Right atrium auricular region (tissue), 2 donors: ENCODE data around the gene CPPED1. TPM values are rescaled to one million over a fixed set of nuclear protein-coding genes. Genes with fewer than 3 reads are reported as not detected.

Source experiments
- DNase-seq: peaks from one replicate; pipeline ENCODE4 v3.0.0-alpha.2; 2019; ENCODE audit warnings: low spot score
- H3K27ac ChIP-seq, 2 donors: fragments of 200-600 bp; sonication (generic); 1 replicate in 1 of 2; 2 replicates in 1 of 2; pipeline ENCODE4 v1.5.1; 2016 to 2019
- H3K27me3 ChIP-seq, 2 donors: fragments of 200-600 bp; sonication (generic); one replicate each; pipeline versions ENCODE4 v1.5.1 to v1.6.0; 2017 to 2019
- H3K36me3 ChIP-seq: fragments of 200-600 bp; sonication (generic); one replicate; pipeline ENCODE4 v1.5.1; 2016
- H3K4me1 ChIP-seq, 2 donors: fragments of 200-600 bp; sonication (generic); one replicate each; pipeline versions ENCODE4 v1.5.1 to v1.6.0; 2017 to 2019
- H3K4me3 ChIP-seq, 2 donors: fragments of 200-600 bp; sonication (generic); 1 replicate in 1 of 2; 2 replicates in 1 of 2; pipeline ENCODE4 v1.5.1; 2017 to 2019; ENCODE audit warnings: mild to moderate bottlenecking in 1 of 2, moderate library complexity in 1 of 2
- H3K9me3 ChIP-seq, 2 donors: fragments of 200-600 bp; sonication (generic); one replicate each; pipeline ENCODE4 v1.5.1; 2019
- total RNA-seq, 2 donors: library from RNA; depleted of rRNA; stranded (reverse); fragments of >200 nt; gene quantifications; one replicate each; pipeline ENCODE4 v1.1.0, GENCODE V29; 2016
- TF ChIP-seq, protein P1 (sequence below), 2 donors: fragments of 200-600 bp; sonication (generic); IDR thresholded peaks; one replicate each; pipeline ENCODE4 v1.5.1; 2019; ENCODE audit warnings: antibody characterized with exemption in 2 of 2

The CPPED1 gene
- total RNA-seq, 2 donors from 2014 or later: 5.9 to 6.4 TPM

DNA sequence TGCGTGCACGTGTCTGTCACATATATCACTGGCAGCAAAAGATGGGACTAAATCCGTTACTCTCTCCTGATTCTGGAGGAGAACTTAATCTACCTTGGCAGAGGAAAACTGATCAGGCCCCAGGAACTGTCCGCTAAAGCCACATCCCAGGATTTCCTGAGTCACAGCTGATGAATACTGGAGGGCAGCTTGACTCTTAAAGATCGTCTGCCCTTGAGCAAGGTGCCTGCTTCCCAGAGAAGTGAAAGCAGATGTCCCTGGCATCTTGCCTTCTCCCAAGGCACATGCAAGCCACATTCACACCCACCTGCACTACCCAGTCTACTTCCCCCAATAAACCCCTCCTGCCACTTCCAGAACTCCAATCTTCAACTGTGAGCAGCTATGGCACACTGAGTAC is 99.8 kb downstream of the CPPED1 start:
- H3K4me1 ChIP-seq: no peaks in the 10 kb centered on the region
- H3K36me3 ChIP-seq: no peaks in the 10 kb centered on the region
- H3K9me3 ChIP-seq: no peaks in the 10 kb centered on the region
- H3K4me3 ChIP-seq: no peak overlapping the region
- TF ChIP-seq, protein P1, sequence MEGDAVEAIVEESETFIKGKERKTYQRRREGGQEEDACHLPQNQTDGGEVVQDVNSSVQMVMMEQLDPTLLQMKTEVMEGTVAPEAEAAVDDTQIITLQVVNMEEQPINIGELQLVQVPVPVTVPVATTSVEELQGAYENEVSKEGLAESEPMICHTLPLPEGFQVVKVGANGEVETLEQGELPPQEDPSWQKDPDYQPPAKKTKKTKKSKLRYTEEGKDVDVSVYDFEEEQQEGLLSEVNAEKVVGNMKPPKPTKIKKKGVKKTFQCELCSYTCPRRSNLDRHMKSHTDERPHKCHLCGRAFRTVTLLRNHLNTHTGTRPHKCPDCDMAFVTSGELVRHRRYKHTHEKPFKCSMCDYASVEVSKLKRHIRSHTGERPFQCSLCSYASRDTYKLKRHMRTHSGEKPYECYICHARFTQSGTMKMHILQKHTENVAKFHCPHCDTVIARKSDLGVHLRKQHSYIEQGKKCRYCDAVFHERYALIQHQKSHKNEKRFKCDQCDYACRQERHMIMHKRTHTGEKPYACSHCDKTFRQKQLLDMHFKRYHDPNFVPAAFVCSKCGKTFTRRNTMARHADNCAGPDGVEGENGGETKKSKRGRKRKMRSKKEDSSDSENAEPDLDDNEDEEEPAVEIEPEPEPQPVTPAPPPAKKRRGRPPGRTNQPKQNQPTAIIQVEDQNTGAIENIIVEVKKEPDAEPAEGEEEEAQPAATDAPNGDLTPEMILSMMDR (IDR thresholded peaks at IDR 0.05): no peak
- H3K27ac ChIP-seq: no peak overlapping the region
- no peaks in the 10 kb centered on the region for H3K27me3 ChIP-seq
- DNase-seq: no peak

DNA sequence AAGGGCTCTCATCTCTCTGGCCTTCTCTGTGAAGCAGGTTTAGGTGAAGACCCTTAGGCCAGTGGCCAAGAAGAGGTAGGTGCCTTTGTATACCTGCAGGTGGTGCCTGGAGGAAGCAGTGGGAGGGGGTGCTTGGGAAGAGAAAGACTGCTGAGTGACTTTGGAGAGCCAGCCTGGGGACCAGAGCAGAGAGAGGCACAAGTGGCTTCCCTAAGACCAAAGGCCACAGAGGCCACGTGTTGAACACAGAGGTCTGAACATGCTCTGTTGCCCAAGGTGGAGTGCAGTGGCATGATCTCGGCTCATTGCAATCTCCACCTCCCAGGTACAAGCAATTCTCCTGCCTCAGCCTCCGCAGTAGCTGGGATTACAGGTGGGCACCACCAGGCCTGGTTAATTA is 103.5 kb downstream of the CPPED1 start:
- TF ChIP-seq, protein P1 (IDR thresholded peaks at IDR 0.05): no peak
- DNase-seq: no peak

DNA sequence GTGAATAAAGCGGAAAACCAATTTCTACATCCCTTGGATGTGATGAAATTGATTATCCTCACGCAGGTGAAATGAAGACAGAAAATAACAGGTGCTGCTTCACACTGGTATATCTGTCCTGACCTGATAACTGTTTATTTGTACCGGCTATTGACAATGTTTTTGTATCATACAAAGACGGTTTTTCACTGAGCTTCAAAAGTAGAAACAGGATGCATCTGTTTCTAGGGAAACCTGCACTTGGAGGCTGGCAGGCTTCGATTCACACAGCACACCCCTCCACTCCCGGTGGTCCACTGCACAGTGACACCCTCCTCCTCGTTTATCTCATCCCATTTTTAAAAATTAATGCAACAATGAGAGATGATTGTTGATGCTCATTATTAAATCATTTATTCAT is 104.5 kb downstream of the CPPED1 start:
- Histone ChIP-seq H3K27ac (no peak overlapping the region), H3K9me3 (no peaks in the 10 kb centered on the region), H3K27me3 (no peaks in the 10 kb centered on the region), H3K4me3 (no peak overlapping the region), H3K4me1 (no peaks in the 10 kb centered on the region), H3K36me3 (no peaks in the 10 kb centered on the region)
- TF ChIP-seq, protein P1 (IDR thresholded peaks at IDR 0.05): no peak
- no peak for DNase-seq

More for the DNA sequence above, 103.5 kb downstream of the CPPED1 start:
- Histone ChIP-seq H3K27me3 (no peaks in the 10 kb centered on the region), H3K4me3 (no peak overlapping the region), H3K4me1 (no peaks in the 10 kb centered on the region), H3K9me3 (no peaks in the 10 kb centered on the region), H3K36me3 (no peaks in the 10 kb centered on the region), H3K27ac (no peak overlapping the region)

DNA sequence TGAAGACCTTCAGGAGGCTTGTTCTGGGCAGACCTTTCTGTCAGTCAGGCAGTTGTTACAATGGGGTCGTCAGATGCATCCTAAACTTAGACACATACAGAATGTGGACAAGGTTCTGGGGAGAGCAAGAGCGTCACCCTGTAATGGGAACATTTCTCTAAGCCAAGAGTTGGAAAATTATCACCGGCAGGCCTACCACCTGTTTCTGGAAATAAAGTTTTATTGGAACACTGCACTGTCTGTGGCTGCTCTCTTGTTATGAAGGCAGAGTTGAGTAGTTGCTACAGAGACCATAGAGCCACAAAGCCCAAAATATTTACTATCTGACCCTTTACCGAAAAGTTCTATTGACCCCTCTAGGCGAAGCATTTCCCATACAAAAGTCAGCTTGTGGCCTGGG is 106.2 kb downstream of the CPPED1 start:
- TF ChIP-seq, protein P1 (IDR thresholded peaks at IDR 0.05): no peak
- Histone ChIP-seq H3K4me1 (no peaks in the 10 kb centered on the region), H3K9me3 (no peaks in the 10 kb centered on the region), H3K27ac (no peak overlapping the region), H3K36me3 (no peaks in the 10 kb centered on the region), H3K27me3 (no peaks in the 10 kb centered on the region), H3K4me3 (no peak overlapping the region)
- no peak for DNase-seq

DNA sequence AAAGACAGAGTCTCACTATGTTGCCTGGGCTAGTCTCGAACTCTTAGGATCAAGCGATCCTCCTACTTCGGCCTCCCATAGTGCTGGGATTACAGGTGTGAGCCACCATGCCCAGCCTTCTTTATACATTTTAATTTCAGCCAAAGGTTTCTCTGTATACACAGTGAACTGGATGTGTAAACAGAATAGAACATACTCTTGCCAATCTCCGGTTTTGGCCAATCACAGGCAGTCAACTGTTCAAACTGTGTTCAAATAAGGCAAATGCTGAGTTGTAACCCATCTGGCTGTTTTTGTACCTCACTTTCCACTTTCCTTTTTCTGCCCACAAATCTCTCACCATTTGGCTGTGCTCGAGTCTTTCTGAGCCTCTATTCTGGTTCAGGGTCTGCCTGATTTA is 108.2 kb downstream of the CPPED1 start:
- TF ChIP-seq, protein P1 (IDR thresholded peaks at IDR 0.05): no peak
- DNase-seq: no peak
- no peak overlapping the region for H3K27ac ChIP-seq
- no peaks in the 10 kb centered on the region for H3K36me3 ChIP-seq
- H3K9me3 ChIP-seq: no peaks in the 10 kb centered on the region
- no peak overlapping the region for H3K4me3 ChIP-seq
- no peaks in the 10 kb centered on the region for H3K27me3 ChIP-seq
- H3K4me1 ChIP-seq: no peaks in the 10 kb centered on the region

DNA sequence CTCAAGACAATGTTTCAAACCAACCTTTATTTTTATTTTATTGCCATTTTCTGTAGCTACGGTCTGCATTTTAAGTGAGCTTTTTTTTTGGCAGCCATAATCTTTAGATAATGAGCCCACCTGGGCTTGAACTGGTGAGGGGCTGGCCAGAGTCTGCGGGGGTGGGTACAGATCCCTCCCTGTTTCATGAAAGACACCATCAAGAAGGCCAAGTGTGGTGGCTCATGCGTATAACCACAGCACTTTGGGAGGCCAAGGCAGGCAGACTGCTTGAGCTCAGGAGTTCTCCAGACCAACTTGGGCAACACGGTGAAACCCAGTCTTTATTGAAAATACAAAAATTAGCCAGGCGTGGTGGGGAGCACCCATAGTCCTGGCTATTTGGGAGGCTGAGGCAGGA is 113.7 kb downstream of the CPPED1 start:
- no peaks in the 10 kb centered on the region for H3K4me1 ChIP-seq
- no peaks in the 10 kb centered on the region for H3K27me3 ChIP-seq
- no peak overlapping the region for H3K4me3 ChIP-seq
- H3K27ac ChIP-seq: no peak overlapping the region
- no peaks in the 10 kb centered on the region for H3K9me3 ChIP-seq
- DNase-seq: no peak
- H3K36me3 ChIP-seq: no peaks in the 10 kb centered on the region
- TF ChIP-seq, protein P1 (IDR thresholded peaks at IDR 0.05): no peak
